Measurements from ENCODE around the gene ERG. TPM values are rescaled to one million over a fixed set of nuclear protein-coding genes. Genes with fewer than 3 reads are reported as not detected.

Gene ERG
- total RNA-seq, 8 experiments from 2014 or later, result 0.09 to 0.97 (median 0.51) TPM; not detected in 1

GRCh38 chr21:38341546-38342012 is 156.7 kb downstream of the ERG start:
- in situ Hi-C loops (cut with MboI; ENCODE audit: low pct_unique_long_range_greater_than_20kb in 2 of 9, low sequenced_read_pairs in 9 of 9, unreplicated experiment in 9 of 9), result loop anchor here in 2 of 9 experiments (10.0 to 25.0 kb wide), 2 partner anchors 104 to 177 kb away; no protein-coding TSS in a partner anchor
- no peak for ATAC-seq (replicated peaks in 6 of 8)
- WGBS, 10 experiments, result 80 to 100% (median 83%) methylated on average over 1 to 3 of the region's 5 CpGs; no CpG with 5 or more reads in 3 of the 10 experiments
- Histone ChIP-seq H3K27ac (no peak overlapping the region), H3K4me1 (replicated peaks in 1 of 2) (no peaks in the 10 kb centered on the region), H3K4me3 (no peak overlapping the region)

GRCh38 chr21:38340131-38340530 is 158.1 kb downstream of the ERG start:
- no peaks in the 10 kb centered on the region for H3K4me1 ChIP-seq (replicated peaks in 1 of 2)
- H3K27ac ChIP-seq, result no peak overlapping the region
- no peak for ATAC-seq (replicated peaks in 6 of 8)
- 75 to 100% (median 86%) methylated on average over 1 to 3 of the region's 4 CpGs; no CpG with 5 or more reads in 3 of the 10 experiments for WGBS, 10 experiments
- in situ Hi-C loops (cut with MboI; ENCODE audit: low pct_unique_long_range_greater_than_20kb in 2 of 9, low sequenced_read_pairs in 9 of 9, unreplicated experiment in 9 of 9), result loop anchor here in 2 of 9 experiments (10.0 to 25.0 kb wide), 2 partner anchors 103 to 175 kb away; no protein-coding TSS in a partner anchor
- no peak overlapping the region for H3K4me3 ChIP-seq

- Histone ChIP-seq H3K27ac (no peak overlapping the region), H3K4me1 (replicated peaks in 1 of 2) (no peaks in the 10 kb centered on the region), H3K4me3 (no peak overlapping the region)
- WGBS, 10 experiments, result 90 to 100% (median 95%) methylated on average over 1 to 5 of the region's 5 CpGs; no CpG with 5 or more reads in 4 of the 10 experiments
- ATAC-seq (replicated peaks in 6 of 8), result no peak
- in situ Hi-C loops (cut with MboI; ENCODE audit: low pct_unique_long_range_greater_than_20kb in 2 of 9, low sequenced_read_pairs in 9 of 9, unreplicated experiment in 9 of 9), result loop anchor here in 1 of 9 experiments (25.0 kb wide), 1 partner anchor 100 kb away; no protein-coding TSS in a partner anchor
These were observed 160.5 kb downstream of the ERG start for GRCh38 chr21:38337793-38338192.

- in situ Hi-C loops (cut with MboI; ENCODE audit: low pct_unique_long_range_greater_than_20kb in 2 of 9, low sequenced_read_pairs in 9 of 9, unreplicated experiment in 9 of 9), result loop anchor here in 1 of 9 experiments (25.0 kb wide), 1 partner anchor 98 kb away; no protein-coding TSS in a partner anchor
- H3K27ac ChIP-seq, result no peak overlapping the region
- no peaks in the 10 kb centered on the region for H3K4me1 ChIP-seq (replicated peaks in 1 of 2)
- no peak overlapping the region for H3K4me3 ChIP-seq
- 60 to 100% (median 89%) methylated on average over 1 to 5 of the region's 8 CpGs; no CpG with 5 or more reads in 5 of the 10 experiments for WGBS, 10 experiments
- ATAC-seq (replicated peaks in 6 of 8), result no peak
These were observed 163.4 kb downstream of the ERG start for GRCh38 chr21:38334866-38335265.

GRCh38 chr21:38333301-38334272 is 164.7 kb downstream of the ERG start:
- in situ Hi-C loops (cut with MboI; ENCODE audit: low pct_unique_long_range_greater_than_20kb in 2 of 9, low sequenced_read_pairs in 9 of 9, unreplicated experiment in 9 of 9), result loop anchor here in 1 of 9 experiments (25.0 kb wide), 1 partner anchor 96 kb away; no protein-coding TSS in a partner anchor
- no peak overlapping the region for H3K4me3 ChIP-seq
- no peak overlapping the region for H3K27ac ChIP-seq
- 47 to 100% (median 77%) methylated on average over 2 to 5 of the region's 8 CpGs; no CpG with 5 or more reads in 1 of the 10 experiments for WGBS, 10 experiments
- peak in 1 of 8 experiments; percentile 79 for ATAC-seq (replicated peaks in 6 of 8)
- H3K4me1 ChIP-seq (replicated peaks in 1 of 2), result no peaks in the 10 kb centered on the region

GRCh38 chr21:38330666-38331065 is 167.6 kb downstream of the ERG start:
- in situ Hi-C loops (cut with MboI; ENCODE audit: low pct_unique_long_range_greater_than_20kb in 2 of 9, low sequenced_read_pairs in 9 of 9, unreplicated experiment in 9 of 9), result loop anchor here in 1 of 9 experiments (25.0 kb wide), 1 partner anchor 93 kb away; no protein-coding TSS in a partner anchor
- Histone ChIP-seq H3K4me1 (replicated peaks in 1 of 2) (no peaks in the 10 kb centered on the region), H3K27ac (no peak overlapping the region), H3K4me3 (no peak overlapping the region)
- 17 to 100% (median 79%) methylated on average over 1 to 2 of the region's 2 CpGs; no CpG with 5 or more reads in 3 of the 10 experiments for WGBS, 10 experiments
- no peak for ATAC-seq (replicated peaks in 6 of 8)

Other genes starting within 250 kb of the ERG start
- 1 to 10 TPM in 1 of 8 experiments, under 1 TPM in 5, not detected in 2; 0.14 to 1.6 (median 0.34) TPM for gene KCNJ15, start 241.5 kb downstream of the ERG start, total RNA-seq

All from motor neuron (in vitro differentiated cells).